LoVo (cell line): ENCODE data around the gene NOL3.
A peak's percentile ranks its signal among the peaks of the same experiment; 100 is the strongest.

ENCODE experiments used
- DNase-seq: peaks from one replicate; pipeline ENCODE4 v3.0.0-alpha.2; 2016; ENCODE audit warnings: low spot score

Gene NOL3

GRCh38 chr16:67206838-67207248 lies 36.5 kb downstream of the NOL3 start:
- no peak for DNase-seq

GRCh38 chr16:67207249-67208091 lies 37.1 kb downstream of the NOL3 start:
- peak; percentile 7 for DNase-seq

- no peak for DNase-seq
Measured at GRCh38 chr16:67208154-67208896, 38.0 kb downstream of the NOL3 start.

GRCh38 chr16:67209565-67209964 lies 39.2 kb downstream of the NOL3 start:
- no peak for DNase-seq

GRCh38 chr16:67210069-67210937 lies 40.0 kb downstream of the NOL3 start:
- no peak for DNase-seq

- DNase-seq: no peak
Measured at GRCh38 chr16:67211674-67212073, 41.3 kb downstream of the NOL3 start.

- DNase-seq: no peak
Measured at GRCh38 chr16:67212766-67213165, 42.4 kb downstream of the NOL3 start.

- no peak for DNase-seq
Measured at GRCh38 chr16:67213197-67214019, 43.1 kb downstream of the NOL3 start.

GRCh38 chr16:67215706-67216105 lies 45.4 kb downstream of the NOL3 start:
- DNase-seq: no peak

GRCh38 chr16:67216612-67217490 lies 46.5 kb downstream of the NOL3 start:
- DNase-seq: no peak

- no peak for DNase-seq
Measured at GRCh38 chr16:67223992-67224391, 53.7 kb downstream of the NOL3 start.
